ENCODE data around the gene FMNL2.

Gene FMNL2

DNA sequence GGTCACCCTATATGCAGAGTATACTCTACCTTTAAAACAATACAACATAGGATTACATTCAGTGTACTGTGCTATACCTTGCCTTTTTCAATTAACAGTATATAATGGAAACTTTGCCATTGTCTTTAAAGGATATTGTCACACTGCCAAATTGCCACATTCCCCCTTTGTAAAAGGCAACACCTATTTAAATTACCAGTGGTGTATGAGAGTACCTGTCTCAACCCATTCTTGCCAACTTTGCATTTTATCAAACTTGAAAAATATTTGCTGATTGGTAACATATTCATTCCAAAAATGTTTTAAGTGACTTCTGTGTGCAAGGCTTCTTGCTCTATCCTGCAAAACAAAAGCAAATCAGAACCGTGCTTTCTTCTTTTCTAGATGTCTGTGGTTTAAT, 92.9 kb downstream of the FMNL2 start:
- no peak for DNase-seq

GRCh38 chr2:152428800-152429582, 94.0 kb downstream of the FMNL2 start:
- DNase-seq, result no peak

- DNase-seq, result no peak
These were observed 95.9 kb downstream of the FMNL2 start for GRCh38 chr2:152430876-152431275.

DNA sequence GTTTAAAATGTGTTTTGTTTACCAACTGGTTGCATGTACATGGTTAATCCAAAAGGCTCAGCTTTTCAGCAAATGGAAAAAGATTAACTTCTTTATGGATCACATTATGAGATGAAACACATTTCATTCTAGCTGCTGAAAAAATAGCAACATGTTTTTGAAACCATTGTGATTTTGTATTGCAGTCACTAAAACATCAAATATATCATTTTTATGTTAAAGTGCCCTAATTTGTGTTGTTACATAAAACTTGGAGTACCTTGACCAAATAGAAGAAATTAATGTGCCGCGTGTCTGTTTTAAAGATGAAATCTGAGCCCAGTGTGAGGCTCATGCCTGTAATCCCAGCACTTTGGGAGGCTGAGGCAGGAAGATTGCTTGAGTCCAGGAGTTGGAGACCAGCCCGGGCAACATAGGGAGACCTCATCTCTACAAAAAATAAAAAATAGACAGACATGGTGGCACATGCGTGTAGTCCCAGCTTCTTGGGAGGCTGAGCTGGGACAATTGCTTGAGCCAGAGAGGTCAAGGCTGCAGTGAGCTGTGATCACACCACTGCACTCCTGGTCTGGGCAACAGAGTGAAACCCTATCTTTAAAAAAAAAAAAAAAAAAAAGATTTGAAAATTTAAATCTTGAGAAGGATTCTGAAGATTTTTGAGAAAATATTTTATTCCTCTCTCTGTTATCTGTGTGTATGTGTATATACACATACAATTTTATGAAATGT, 96.6 kb downstream of the FMNL2 start:
- DNase-seq, result no peak

- no peak for DNase-seq
These were observed 97.3 kb downstream of the FMNL2 start for GRCh38 chr2:152432206-152432653.

DNA sequence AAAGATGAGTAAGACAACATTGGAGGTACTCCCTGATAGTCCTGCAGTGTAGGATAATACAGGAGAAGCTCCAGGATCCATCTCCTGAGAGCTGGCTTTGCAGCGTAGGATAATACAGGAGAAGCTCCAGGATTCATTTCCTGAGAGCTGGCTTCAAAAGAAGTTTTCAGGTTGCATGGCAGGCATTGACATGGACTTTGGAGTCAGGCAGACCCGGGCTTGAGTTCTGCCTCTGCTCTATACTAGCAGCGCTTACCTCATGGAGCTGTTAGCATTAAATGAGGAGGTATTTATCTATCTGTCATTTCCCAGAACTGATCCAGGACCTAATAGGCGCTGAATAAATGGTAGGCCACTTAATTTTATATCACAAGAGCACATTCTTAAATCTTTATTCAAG, 97.8 kb downstream of the FMNL2 start:
- DNase-seq, result no peak

DNA sequence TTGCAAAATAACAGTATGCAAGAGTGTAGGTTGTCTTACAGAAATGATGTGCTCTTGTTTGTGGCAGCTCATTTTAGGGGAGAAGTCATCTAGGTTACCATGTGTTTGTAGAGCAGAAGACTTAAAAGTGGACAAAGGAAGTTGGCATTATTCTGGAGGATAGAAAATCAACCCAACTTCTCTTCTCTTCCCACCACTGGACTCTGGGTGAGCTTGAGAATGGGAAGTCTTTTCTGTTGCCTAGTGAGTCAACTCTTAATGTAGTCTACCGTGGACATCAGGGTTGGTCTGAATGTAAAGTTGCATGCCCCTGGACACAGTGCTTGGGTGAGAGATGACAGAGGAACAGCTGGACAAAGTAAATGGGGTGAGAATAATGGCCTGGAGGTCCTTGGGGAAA, 98.3 kb downstream of the FMNL2 start:
- no peak for DNase-seq

DNA sequence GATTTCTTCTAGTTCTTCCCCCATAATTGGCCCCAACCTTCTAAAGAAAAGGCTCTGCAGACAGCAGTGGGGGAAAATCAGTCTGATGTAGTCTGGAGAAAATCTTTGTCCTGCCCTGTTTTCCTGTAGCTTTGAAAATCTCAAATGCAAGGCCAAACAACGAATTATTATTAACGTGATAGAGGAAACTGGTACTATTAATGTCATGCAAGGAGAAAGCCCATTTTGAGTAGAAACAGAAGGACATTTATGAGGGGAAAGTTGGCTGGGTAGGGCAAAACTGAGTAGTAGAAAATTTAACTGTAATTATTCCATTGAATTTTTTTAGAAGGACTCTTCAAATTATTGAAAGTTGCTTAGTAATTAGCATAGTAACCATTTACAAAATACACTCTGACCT, 98.8 kb downstream of the FMNL2 start:
- DNase-seq, result no peak

DNA sequence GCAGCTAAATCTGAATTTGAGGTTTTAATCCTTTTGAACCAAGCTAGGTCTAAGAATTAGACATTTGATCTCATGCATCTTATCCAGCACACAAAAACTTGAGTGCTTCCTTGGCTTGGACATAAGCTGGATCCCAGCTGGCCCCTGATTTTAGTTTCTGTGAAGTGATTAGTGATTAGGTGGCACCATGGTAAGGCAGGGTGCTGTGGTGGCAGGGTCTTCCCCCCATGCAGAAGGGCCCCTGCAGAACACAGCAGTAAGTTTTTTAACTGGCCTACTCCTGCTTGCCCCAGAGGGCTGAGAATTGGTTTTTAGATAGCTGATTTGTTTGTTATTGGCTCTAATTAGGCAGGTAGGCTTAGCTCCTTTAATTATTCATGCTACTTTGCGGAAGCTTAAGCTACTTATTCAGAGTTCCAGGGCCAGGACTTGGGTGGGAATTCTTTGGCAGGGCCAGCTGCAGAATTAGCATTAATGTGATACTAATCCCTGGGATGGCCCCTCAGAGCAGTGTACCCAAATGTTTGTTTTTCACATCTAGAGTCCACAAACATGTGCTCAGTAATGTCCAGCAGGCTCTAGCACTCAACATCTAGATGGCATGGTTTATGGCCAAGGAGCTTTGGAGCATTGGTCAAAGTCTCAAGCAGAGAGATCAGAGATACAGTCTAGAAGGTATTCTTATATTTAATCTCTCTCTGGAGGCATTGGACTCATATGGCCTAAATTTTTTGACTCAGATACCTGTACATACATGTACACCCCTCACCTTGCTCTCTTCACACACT, 99.6 kb downstream of the FMNL2 start:
- no peak for DNase-seq

DNA sequence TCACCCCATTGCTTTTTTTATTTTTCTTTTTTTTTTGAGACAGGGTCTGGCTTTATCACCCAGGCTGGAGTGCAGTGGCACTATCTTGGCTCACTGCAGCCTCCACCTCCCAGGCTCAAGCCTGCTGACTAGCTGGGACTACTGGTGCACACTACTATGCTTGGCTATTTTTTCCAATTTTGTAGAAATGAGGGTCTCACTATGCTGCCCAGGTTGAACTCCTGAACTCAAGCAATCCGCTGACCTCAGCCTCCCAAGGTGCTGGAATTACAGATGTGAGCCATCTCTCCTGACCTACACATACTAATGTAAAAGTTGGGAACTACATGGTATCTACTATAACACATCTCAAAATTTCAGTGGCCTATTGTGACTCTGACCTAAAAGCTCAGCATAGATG, 101.2 kb downstream of the FMNL2 start:
- DNase-seq, result no peak

- no peak for DNase-seq
These were observed 102.5 kb downstream of the FMNL2 start for GRCh38 chr2:152437276-152438108.

- no peak for DNase-seq
These were observed 105.1 kb downstream of the FMNL2 start for GRCh38 chr2:152440049-152440448.

DNA sequence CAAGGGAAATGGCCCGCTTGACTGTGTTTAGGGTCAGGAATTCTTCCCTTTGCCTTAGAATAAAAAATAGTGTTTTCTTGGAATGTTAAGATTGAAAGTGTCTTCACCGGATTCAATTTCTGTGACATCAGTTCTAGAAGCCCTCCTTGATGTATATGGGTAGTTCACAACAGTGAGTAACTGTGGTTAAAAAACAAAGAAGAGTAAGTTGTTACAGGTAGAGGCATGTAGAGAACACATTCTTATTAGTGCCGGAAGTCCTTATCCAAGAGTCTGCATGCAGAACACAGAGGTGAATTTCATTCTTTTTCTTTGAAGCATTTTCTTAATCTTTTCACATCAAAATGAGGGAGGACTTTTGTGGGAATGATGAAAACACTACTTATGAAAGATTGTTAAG, 105.5 kb downstream of the FMNL2 start:
- DNase-seq, result no peak

DNA sequence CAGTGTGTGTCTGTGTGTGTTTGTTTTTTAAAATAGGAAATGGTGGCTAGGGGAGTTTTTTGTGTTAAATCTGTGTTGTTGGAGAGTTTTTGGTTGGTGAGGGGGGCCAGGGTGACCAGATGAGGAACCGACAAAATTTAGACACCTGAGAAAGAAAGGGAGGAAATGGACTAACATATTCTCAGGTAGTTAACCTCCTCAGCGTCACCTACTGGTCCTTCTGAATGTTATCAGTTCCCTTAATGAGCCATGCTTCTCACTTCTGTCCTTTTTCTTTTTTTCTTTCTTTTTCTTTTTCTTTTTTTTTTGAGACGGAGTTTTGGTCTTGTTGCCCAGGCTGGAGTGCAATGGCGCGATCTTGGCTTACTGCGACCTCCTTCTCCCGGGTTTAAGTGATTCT, 107.0 kb downstream of the FMNL2 start:
- no peak for DNase-seq

- no peak for DNase-seq
These were observed 108.8 kb downstream of the FMNL2 start for GRCh38 chr2:152443771-152444170.

- DNase-seq, result no peak
These were observed 109.5 kb downstream of the FMNL2 start for GRCh38 chr2:152444448-152444847.

GRCh38 chr2:152445375-152445774, 110.4 kb downstream of the FMNL2 start:
- DNase-seq, result no peak

DNA sequence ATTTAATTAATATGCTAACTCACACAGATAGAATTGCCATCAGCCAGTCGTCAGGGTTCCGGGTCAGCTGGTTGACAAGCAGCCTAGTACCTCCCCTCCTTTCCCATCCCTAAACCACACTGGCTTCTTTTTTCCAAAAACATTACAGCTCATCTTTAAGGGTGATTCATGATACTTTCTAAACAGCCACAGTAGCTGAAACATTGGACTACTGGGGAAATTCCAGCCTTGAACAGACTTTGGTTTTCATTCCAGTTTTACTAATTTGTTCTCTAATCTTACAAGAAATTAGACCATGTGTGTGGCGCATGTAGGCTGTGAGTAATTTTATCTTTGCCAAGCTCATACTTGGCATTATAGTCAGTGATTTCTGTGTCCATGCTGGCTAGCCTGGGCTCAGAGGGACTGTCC, 110.8 kb downstream of the FMNL2 start:
- no peak for DNase-seq

DNA sequence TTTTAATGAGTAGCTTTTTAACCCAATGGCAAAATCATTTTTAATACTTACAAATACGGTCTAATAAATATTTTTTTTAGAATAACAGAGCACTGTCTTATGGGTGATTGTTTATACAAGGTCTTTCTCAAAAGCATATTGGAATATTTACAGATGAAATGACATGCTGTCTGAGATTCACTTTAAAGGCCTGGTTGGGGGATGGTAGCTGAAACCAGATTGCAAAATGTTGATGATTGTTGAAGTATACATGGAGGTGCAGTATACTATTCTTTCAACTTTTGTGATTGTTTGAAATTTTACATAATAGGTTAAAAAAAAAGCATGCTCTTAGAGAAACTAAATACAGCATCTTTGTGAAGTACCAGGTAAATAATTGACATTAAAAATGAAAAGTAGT, 111.2 kb downstream of the FMNL2 start:
- DNase-seq, result no peak

GRCh38 chr2:152447897-152448296, 112.9 kb downstream of the FMNL2 start:
- DNase-seq, result no peak

- no peak for DNase-seq
These were observed 113.6 kb downstream of the FMNL2 start for GRCh38 chr2:152448606-152449005.

DNA sequence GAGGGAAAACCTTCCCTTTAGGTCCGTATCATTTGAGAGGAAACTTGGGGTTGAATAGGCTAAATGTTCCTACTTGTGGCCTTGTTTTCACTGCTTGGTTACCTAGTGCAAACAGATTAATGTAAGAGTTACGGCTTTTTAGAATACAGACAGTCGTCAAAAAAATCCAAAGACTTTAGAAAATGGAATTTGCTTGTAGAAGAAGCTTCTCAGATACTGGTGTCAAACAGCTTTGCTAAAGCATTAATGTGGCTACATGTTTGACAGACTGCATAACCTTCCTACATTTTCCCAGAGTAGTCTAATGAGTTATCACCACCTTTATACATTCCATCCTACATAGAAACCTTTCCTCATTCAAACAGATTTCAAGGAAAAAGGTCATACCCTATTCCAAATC, 114.6 kb downstream of the FMNL2 start:
- no peak for DNase-seq

DNA sequence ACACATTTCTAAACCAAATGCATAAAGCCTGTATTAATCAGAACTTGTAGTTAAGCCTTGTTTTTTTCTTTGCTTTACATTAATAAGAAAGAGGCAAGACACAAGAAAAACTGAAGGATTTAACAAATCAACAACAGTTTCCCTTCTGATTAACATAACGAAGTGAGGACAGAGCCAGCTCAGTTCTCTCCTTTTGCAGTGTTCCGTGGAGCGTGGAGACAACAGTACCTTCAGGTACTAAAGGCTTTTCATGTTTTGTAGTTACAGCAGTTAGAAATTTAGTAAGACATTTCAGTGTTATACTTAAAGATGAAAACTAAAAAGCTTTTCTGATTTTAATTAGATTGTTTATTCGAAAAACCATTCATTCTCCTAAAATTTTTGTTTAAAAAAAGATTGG, 115.2 kb downstream of the FMNL2 start:
- no peak for DNase-seq
